Epithelial cell of prostate (primary cell): ENCODE results near the gene TKT.

Experiments used
- DNase-seq: peaks from one replicate; pipeline ENCODE4 v3.0.0-alpha.2; 2011; ENCODE audit warnings: low read depth, low spot score
- H3K27ac ChIP-seq: fragments of 450-650 bp; 2 replicates; pipeline ENCODE4 v1.5.1; 2017; ENCODE audit warnings: mild to moderate bottlenecking

Gene TKT

DNA sequence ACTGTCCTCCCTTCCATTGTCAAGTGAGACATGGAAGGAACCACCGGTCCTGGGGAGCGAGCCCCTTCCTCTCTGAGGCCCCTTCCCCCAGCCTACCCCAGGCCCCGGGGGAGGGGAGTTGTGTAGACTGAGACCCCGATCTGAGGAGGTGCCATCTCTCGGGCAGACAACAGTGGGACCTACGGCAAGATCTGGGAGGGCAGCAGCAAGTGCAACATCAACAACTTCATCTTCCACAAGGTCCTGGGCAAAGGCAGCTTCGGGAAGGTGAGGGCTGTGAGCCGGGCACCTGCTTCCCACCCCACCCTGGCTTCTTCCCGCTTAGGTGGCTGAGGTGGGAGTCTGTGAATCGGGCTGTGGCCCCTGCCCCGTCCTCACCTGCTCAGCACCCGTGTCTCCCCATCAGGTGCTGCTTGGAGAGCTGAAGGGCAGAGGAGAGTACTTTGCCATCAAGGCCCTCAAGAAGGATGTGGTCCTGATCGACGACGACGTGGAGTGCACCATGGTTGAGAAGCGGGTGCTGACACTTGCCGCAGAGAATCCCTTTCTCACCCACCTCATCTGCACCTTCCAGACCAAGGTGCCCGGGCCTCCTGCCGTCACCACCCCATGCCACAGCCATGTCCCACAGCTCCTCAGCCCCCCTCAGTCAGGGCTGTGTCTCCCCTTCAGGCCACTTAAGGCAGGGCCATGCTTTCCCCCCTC lies 69.9 kb downstream of the TKT start:
- no peak for DNase-seq
- no peak overlapping the region for H3K27ac ChIP-seq

DNA sequence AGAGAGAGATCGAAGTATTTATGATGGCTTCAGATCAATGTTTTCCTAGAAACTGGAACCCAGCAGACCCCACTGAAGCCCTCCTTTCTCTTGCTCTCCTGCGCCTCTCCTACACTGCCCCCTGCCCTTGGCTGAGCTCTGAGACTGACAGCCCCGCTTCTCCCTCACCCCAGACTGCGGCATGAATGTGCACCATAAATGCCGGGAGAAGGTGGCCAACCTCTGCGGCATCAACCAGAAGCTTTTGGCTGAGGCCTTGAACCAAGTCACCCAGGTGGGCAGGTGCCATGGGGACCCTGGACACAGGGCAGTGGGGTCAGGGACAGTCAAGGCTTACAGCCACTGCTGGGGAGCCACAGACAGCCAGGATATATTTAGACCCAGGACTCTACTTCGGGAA lies 71.1 kb downstream of the TKT start:
- DNase-seq: no peak
- H3K27ac ChIP-seq: no peak overlapping the region

DNA sequence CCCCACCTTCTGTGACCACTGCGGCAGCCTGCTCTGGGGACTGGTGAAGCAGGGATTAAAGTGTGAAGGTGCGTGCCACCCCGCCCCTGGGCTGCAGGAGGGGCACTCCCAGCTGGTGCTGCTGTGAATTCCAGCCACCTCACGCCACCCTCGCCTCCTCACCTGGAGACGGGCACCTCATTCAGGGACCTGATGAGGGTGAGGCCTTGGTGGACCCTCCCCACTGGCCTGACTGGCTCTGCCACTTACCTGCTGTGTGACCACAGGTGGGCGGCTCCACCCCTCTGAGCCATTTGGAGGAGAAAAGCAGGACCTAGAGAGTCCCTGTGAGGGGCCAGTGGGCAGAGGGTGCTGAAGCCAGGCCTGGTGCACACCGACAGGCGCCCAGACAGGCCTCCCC lies 72.3 kb downstream of the TKT start:
- H3K27ac ChIP-seq: no peak overlapping the region
- DNase-seq: no peak

DNA sequence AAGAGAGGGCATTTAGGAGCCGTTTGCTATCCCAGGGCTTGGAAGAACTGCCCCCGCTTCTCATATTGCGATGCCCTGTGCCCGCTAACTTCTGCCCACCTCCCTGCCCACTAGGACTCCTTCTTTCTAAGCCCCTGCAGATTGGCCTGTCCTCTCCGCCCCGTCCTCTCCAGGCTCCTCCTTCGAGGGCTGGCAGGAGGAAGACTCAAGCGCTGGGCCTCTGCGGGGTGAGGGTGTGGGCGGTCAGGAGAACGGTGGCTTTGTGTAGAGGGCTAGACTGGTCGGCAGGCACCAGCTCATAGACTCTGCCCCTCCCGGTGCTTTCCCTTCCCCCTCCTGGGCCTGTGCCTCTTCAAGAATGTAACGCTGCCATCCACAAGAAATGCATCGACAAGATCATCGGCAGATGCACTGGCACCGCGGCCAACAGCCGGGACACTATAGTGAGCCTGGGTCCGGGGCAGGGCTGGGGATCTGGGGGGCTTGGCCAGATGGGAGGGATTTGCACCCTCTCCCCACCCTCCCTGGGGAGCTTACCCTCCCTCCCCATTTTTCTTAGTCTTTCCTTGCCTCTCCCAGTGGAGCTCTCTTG lies 73.0 kb downstream of the TKT start:
- DNase-seq: no peak
- no peak overlapping the region for H3K27ac ChIP-seq

DNA sequence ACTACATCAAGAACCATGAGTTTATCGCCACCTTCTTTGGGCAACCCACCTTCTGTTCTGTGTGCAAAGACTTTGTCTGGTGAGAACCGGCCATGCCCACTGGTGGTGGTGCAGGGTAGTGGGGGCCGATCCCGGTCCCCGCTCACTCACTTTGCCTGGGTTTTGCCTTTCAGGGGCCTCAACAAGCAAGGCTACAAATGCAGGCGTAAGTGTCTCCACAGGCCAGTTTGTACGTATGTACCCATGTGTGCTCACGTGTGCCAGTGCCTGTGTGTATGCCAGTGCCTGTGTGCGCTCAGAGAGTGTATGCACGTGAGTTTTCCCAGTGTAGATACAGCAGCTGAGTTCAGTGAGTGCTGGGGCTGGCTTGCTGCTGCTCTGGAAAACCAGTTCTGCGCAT lies 74.3 kb downstream of the TKT start:
- no peak overlapping the region for H3K27ac ChIP-seq
- no peak for DNase-seq

DNA sequence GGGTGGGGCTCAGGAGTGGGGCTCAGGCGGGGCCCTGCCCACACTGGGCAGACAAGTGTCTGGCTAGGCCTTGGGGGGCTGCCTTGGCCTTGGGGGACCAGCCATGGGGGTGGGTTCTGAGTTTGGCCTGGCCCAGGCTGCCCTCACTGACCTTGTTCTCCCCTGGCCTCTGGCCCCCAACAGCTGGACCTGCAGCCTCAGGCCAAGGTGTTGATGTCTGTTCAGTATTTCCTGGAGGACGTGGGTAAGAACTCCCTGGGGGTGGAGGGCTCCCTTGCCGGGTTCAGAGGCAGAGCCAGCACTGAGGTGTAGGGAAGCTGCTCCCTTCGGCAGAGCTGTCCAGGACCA lies 74.8 kb downstream of the TKT start:
- DNase-seq: no peak
- no peak overlapping the region for H3K27ac ChIP-seq

DNA sequence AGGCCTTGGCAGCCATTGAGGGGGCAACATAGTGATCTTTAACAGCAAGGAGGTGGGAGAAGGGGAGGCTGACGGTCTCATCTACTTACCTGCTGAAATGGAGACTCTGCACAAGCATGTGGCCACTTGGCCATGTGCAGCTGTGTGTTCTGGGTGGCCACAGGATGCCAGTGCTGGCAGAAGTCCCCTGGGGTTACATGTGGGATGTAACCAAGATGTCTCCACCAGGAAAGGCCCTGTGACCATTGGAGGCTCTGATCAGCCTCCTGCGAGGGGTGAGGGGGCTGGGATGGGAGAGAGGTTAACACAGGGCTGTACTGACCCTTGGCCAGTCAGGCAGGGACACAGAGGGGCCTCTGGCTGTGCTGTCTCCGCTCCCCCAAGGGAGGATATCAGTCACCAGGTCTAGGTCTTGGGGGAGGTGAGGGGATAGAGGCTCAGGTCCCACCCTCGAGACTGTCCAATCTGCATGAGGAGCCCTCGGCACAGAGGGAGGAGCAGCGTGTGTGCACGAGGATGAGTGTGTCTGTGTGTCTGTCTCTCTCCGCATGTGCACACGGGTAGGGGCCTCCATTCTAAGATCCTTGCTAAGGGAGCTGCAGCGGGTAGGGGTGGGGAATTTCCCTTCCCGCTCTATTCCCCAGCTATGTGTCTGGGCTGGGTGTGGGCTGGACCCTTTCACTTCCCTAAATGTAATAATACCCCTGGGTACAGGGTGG lies 75.4 kb downstream of the TKT start:
- no peak overlapping the region for H3K27ac ChIP-seq
- DNase-seq: no peak

DNA sequence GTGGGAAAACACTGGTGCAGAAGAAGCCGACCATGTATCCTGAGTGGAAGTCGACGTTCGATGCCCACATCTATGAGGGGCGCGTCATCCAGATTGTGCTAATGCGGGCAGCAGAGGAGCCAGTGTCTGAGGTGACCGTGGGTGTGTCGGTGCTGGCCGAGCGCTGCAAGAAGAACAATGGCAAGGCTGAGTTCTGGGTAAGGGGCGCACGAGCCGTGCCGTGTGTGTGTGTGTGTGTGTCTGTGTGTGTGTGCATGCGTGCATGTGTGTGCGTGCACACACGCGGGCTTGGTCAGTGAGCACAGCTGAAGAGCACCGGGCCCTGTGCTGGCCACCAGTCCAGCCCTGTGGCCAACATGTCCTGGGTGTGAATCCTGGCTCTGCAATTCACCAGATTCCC lies 76.2 kb downstream of the TKT start:
- no peak overlapping the region for H3K27ac ChIP-seq

DNA sequence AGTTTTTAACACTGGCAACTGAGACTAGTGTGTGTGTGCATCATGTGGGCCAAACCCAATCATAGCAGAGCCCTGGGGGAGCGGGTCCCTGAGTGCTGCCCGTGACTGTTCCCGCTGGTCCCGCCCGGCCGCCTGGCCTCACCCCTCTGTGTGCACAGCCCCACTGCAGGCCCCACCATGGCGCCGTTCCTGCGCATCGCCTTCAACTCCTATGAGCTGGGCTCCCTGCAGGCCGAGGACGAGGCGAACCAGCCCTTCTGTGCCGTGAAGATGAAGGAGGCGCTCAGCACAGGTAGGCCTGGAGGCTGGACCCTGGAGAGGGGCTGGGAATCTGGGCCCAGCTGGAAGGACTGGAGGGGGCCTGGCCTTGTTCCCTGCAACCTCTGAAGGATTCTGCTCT lies 77.6 kb downstream of the TKT start:
- H3K27ac ChIP-seq: no peak overlapping the region
- DNase-seq: no peak

More for the DNA sequence above, 76.2 kb downstream of the TKT start:
- no peak for DNase-seq

DNA sequence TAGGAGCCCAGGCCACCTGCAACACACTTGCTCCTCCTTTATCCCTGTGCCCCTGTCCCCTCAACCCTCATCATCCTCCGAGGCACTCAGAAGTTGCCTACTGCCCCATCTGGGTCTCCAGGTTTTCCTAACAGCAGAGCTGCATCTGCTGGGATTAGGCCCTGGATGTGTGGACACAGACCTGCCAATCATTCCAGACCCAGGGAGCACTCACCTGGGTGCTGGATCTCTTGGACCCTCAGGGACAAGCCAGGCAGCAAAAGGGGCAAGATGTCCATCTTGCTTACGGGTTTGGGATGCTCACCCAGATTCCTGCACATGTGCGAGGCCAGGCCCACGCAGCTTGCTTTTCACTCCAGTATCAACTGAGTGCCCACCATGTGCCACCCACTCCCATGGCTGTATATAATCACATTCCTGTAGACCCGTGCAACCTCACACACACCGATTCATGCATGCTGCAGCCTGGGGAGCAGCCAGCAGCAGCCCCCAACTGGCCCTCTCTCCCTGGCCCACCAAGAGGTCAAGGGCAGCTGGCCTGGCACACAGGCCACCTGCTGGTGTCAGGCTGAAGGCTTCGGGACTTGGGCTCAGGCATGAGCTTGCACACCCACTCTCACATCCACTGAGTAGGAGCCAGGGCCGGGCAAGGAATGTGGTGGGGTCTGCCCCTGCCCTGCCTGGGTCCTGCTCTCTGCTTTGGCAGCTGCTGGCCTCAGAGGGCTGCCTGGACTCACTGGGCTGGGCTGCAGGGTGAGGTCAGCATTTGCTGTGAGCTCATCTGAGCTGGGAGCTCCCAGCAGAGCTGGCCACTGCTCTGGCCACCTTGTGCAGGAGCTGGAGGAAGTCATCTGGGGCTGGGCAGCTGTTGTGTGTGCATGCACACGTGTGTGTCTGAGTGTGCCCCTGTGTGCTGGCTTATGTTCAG lies 79.9 kb downstream of the TKT start:
- no peak for DNase-seq
- H3K27ac ChIP-seq: no peak overlapping the region
